ENCODE data around the gene BACH1.
A peak's percentile ranks its signal among the peaks of the same experiment; 100 is the strongest.
"Not testable (repeated sequence)": the region's sequence is repeated elsewhere in the genome, so short reads cannot be mapped to it uniquely, and the experiment has no call there.

The BACH1 gene

DNA sequence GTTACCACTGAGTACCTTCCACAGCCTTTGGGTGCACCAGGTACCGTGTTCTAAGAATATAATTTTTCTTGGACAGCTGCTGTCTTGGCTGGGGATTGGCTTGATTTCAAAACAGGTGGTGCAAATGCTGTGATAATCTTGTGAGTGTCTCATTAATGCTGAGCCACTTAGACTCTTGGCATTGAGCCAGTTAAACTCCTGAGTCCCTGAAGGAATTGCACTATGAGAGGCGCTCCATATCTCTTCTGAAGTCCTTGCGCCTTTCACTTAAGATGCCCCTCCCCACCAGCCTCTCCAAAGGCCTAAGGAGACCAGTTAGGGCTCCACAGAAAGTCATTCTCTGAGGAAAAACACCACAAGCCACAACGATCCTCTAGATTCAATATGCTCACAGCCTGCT is 51.0 kb downstream of the BACH1 start:
- DNase-seq = no peak

DNA sequence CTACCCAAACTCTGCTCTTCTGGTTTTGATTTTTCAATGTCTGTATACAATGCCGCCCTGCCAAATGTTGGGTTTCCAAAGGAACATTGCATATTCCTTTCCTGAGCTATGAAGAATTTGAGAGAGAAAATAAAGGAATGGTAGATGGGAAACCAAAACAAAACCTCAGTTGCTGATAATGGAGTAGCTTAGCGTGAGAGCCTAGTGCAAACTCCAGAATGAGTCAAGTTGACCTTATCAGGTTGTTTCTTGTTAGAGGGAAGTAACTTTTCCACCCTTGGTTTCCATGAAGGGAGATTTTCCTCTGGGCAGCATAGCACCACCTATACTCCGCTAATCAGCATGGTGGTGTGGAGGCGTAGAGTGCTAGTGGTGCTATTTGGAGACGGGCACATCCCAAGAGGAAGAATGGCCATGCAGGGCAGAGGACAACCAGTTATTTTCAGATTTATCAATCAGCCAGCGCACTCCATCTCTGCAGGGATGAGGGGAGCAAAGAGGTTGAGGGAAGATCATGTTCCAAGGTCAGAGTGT is 51.6 kb downstream of the BACH1 start:
- DNase-seq = no peak

GRCh38 chr21:29351691-29352090 is 53.0 kb downstream of the BACH1 start:
- DNase-seq = no peak

DNA sequence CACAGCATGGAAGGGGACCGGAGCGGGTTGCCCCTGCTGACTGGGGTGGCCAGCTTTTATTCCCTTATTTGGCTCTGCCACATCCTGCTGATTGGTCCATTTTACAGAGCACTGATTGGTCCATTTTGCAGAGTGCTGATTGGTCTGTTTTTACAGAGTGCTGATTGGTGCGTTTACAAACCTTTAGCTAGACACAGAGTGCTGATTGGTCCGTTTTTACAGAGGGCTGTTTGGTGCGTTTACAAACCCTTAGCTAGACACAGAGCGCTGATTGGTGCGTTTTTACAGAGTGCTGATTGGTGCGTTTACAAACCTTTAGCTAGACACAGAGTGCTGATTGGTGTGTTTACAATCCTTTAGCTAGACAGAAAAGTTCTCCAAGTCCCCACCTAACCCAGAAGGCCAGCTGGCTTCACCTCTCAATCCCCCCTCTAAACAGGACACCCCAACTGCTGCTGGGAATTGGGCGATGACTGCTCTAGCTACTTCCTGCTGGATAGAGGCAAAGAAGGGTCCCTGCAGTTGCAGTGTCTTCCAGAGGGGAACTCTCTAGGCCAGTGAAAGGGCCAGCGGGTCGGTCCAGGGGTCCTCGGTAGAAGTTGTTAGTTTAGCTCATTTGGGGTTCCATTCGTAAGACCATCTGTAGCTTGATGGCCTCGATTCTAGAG is 56.5 kb downstream of the BACH1 start:
- DNase-seq = not testable (repeated sequence)

- not testable (repeated sequence) for DNase-seq
Observed at GRCh38 chr21:29356291-29356690, 57.6 kb downstream of the BACH1 start.

DNA sequence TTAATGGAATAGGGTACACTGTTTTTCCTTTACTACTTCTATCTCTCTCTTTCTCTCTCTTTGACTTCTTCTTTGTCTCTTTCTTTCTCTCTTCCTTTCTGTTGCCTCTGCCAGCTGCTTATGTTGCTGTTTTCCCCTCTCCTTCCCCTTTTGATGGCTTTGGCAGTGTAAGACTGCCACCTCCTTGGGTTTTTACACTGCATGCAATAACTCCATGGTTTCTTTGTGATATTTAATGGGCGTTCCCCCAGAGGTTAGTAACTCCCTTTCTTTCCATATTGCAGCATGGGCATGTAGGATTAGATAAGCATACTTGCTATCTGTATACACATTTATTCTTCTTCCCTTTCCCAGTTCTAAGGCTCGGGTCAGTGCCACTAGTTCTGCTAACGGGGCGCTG is 58.1 kb downstream of the BACH1 start:
- DNase-seq = not testable (repeated sequence)

DNA sequence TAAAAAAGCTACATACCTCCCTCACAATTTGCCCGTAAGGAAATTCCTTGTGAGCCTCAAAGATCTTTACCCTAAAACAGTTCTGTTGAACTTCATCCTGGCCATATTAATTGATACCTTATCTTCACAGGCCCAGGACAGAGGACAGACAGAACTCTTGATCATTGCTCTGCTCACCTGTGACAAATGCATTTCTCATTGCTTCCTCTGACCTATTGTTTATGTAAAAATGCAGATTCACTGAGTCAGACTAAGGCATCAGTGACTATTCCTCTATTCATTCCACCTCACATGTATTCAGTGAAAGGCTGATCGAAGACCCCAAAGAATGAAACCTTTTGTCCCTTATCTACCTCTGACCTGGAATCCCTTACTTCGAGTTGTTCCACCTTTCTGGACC is 61.0 kb downstream of the BACH1 start:
- no peak for DNase-seq

DNA sequence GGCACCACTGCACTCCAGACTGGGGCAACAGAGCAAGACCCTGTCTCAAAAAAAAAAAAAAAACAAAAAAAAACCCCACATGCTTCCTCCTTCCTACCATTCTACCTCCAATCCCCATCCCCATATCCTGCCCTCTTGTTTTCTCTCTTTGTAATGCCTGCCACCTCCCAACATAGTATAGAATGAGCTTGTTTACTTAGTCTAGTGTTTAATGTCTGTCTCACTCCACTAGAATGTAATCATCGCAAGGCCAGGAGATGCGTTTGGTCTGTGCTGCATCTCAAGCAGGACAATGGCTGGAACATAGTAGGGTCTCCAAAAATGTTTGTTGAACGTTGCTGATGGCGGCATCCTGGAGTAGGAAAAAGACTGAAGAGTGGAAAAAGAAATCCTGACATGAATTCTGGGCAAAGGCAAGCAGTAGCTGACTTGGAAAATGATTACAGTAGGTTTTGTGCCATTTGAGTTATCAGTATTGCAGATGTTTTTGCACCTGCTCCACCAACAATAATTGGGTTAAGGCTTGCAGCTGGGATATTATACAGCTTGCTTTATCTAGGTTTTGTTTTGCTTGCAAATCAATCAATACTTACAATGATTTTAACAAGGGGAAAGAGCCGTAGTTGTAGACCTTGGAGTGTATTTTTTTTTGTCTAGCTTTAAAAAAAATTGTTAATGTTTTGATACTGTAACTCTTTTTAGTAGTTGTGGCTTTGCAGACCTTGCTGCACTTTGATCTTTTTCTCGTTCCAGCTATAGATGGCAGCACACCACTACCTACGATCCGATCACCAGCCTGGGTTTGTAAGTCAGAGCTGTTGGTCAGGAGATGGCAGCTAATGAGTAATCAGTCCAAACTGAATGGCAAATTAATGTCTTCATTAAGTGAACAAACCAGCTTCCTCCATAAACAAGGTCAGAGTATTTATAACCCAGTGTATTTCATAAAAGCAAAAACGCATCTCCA is 62.4 kb downstream of the BACH1 start:
- peak in 1 of 2 donors; percentile 45 for DNase-seq

DNA sequence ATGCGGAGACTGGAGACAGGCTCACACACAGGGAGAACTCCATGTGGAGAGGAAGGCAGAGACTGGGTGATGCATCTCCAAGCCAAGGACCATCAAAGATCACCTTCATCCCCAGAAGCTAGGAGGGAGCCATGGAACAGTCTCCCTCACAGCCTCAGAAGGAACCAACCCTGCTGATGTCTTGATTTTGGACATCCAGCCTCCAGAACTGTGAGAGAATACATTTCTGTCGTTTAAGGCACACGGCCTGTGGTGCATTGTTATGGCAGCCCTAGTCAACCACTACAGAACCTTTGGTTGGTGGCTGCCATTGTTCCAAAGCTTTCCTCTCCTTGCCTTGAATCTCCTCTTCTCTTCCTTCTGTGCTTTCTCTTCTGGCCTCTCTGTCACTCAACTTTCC is 64.0 kb downstream of the BACH1 start:
- DNase-seq = no peak

DNA sequence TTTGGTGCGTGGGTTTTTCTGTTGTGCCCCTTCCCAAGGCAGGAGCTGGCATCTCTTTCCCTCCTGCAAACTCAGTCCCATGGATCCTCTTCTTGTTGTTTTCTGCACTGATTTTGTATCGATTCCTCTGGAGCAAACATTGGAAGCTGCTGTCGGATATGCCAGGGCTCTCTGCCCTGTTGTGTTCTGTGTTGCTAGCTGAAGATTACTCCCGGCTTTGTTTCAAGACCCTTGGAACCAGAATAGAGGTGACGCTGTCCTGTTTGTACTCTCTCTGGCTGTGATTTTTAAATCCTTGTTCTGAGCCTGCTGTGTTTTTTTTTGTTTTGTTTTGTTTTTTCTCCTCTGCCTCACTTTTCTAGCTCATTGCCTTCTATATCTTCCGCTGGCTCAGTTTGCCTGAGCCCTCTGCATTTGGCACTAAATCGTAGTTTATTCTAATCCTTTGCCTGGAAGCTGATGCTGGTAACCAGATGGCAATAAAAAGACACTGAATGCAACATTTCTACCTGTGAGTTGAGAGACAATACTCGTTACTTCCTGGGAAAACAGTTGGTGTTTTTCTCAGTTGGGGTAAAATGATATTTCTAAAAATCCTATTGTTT is 67.0 kb downstream of the BACH1 start:
- DNase-seq = no peak

GRCh38 chr21:29366532-29366931 is 67.8 kb downstream of the BACH1 start:
- DNase-seq = no peak

- no peak for DNase-seq
Observed at GRCh38 chr21:29367335-29367734, 68.6 kb downstream of the BACH1 start.

DNA sequence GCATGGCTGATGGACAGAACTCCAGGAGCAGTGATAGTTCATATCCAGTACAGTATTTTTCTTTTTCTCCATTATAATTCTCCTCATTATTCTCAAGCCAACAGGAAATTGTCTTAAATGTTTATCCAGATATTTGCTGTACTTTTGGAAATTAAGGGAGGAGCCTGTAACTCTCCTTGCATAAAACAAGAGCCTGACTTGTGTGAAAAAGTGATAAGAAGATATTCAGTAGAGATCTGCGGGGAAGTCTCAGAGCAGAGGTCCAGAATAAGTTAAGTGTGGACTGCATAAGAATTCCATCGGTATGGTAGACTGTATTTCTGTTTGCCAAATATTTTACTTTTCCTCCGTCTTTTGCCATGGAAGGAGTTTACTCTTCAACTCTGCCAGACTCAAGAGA is 70.2 kb downstream of the BACH1 start:
- DNase-seq = no peak

DNA sequence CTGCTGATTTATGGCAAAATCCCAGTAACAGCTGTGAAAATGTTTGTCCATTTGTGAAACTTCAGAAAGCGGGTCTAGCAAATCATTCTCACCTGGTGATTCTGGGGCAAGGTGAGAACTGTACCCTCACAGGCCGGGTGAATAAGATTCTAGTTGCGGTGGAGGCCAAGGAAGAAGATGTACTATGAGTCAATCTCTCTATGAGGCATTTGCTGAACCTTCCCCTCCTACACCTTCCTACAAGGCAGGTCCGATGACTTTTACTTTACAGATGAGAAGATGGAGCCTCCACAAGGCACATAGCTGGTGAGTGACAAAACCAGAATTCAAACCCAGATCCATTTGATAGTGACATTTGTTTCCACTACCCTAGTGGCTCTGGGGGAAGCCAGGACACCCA is 72.7 kb downstream of the BACH1 start:
- DNase-seq = no peak

GRCh38 chr21:29372063-29372802 is 73.5 kb downstream of the BACH1 start:
- DNase-seq = peak; percentile 64 to 79

DNA sequence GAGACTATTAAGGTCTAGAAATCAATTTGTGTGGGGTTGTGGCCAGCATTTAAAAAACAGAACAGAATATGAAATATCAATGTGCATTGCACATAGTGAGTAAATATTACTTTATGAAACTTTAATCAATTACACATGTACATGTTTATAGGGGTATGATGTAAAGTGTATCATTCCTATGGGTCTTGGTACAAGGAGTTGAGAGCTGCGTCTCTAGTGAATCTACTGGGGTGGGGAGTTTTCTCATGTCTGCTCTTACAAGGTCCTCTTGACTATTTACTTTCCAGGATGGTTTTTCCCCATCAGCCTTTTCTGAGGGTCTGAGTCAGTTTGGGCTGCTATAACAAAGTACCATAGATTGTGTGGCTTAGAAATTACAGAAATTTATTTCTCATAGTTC is 75.8 kb downstream of the BACH1 start:
- no peak for DNase-seq

DNA sequence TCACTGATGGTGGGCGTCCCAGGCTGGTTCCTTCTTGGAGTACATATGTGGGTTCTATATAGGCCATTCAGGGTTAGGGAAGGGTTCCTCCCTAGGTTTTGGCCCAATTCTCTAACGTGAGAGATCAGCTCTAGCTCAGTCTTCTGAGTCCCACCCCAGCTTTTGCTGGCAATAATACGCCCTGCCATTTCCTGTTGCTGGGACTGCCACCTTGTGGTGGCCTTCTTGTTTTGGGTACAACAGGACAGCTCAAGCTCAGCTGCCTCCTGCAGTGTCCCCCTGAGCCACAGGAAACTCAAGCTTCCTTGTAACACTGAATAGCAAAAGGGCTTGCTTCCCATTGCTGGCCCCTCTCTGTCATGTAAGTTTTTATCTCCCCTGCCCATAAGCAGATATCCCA is 77.8 kb downstream of the BACH1 start:
- peak; percentile 52 to 58 for DNase-seq

GRCh38 chr21:29377266-29377665 is 78.5 kb downstream of the BACH1 start:
- DNase-seq = no peak

GRCh38 chr21:29378832-29379231 is 80.1 kb downstream of the BACH1 start:
- no peak for DNase-seq

- DNase-seq = no peak
Observed at GRCh38 chr21:29379517-29380054, 80.9 kb downstream of the BACH1 start.

- no peak for DNase-seq
Observed at GRCh38 chr21:29382030-29382654, 83.4 kb downstream of the BACH1 start.
